OCI-M2 (cell line): ENCODE results near the gene TDRD6.
"Not testable (repeated sequence)": the region's sequence is repeated elsewhere in the genome, so short reads cannot be mapped to it uniquely, and the experiment has no call there.

Experiments used
- DNase-seq: peaks from one replicate; lab custom pipeline; 2025; ENCODE audit not compliant: unreplicated experiment; lab: John Stamatoyannopoulos, UW

TDRD6 gene

DNA sequence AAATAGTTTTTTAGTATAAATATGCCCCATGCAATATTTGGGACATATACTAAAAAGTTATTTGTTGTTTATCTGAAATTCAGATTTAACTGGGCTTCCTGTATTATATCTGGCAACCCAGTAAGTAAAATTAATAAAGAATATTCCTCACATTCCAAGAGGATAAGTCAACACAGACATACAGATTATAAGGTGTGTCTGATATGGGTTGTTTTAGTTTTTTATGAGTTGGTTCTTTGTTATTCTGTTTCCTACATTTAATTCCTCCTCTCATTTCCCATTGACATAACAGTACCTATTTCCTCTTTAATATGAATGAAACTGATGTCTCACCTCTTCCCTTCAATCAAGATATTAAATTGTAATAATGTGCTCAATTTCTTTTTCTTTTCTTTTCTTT is 49.2 kb downstream of the TDRD6 start:
- no peak for DNase-seq

DNA sequence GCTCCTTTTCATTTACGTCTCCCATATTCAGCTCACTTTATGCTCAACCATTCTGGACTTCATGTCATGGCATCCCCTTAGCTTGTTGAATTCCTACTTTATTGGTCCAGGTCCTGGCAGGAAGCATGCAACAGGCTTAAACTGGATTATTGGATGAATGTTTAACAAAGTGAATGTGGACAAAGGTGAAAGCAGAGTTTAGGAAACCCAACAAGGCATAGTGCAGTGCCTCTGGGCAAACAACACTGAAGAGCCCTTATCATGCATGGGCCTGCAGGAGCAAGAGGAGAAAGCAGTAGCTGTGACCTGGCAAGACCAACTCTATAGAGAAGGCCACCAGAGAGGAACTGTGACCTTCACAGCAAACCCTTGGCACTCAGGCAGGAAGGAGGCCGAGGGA is 53.8 kb downstream of the TDRD6 start:
- DNase-seq: no peak

DNA sequence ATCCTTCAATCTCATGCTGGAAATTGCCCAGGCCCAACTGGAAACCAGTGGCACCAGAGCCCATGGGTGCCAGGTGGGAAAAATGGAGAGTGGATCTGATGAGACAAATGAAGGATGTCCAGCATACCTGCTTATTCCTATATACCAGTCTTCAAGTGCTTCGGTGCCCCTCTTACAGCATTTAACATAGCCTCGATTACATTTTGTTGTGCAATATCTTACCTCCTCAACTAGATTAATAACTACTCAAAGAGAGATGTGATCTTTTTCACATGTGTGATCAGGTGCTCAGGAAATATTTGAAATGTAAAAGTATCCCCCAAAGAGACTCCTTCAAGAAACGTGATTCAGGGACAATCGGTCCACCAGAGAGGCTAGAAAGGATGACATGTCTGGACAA is 54.2 kb downstream of the TDRD6 start:
- no peak for DNase-seq

DNA sequence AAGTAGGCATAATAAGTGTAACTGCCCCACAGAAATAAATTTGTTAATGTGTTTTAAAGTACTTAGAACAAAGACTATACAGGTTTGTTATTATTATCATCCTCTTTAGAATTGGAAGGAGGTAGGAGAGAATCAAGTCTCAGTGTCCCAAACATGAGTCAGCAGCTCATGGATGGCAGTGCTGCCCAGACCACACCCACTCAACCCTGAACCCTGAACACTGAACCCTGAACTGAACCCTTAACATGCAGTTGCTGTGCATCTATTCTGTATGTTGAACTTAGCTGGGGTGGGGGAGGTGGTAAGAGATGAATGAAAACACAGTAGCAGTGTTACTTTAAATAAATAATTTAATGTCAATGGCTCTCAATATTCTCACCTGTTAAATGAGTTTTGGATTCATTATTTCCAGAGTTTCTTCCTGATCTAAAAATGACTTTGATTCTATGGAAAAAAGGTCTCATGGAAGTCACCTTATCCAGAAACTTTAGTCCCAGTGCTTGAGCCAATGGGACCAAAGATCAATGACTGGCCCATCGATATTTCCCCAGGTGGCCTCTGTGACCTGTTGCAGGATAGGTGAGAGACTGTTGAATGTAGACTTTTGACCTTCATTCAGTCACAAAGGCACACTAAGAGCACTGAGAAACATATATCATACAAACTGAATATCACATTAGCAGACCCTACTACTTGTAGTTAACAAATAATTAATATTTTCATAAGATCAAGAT is 55.9 kb downstream of the TDRD6 start:
- no peak for DNase-seq

DNA sequence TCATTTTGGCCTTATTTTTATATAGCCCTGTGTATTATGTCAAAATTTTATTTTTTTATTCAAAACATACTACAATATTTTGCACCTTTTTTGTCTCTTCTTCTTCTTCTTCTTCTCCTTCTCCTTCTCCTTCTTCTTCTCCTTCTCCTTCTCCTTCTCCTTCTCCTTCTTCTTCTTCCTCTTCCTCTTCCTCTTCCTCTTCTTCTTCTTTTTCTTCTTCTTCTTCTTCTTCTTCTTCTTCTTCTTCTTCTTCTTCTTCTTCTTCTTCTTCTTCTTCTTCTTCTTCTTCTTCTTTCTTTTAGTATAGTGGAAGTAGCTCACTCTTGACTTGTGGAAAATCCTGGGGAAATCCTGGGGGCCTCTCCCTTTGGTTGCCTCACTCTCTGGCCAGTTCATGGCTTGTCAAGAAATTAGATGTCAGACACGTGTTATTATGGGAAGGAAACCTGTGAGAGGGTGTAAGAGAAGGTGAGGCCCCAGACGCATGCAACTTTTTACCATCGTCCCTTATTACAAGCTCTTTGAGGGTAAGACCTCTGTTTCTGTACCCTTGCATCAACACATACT is 56.6 kb downstream of the TDRD6 start:
- not testable (repeated sequence) for DNase-seq

DNA sequence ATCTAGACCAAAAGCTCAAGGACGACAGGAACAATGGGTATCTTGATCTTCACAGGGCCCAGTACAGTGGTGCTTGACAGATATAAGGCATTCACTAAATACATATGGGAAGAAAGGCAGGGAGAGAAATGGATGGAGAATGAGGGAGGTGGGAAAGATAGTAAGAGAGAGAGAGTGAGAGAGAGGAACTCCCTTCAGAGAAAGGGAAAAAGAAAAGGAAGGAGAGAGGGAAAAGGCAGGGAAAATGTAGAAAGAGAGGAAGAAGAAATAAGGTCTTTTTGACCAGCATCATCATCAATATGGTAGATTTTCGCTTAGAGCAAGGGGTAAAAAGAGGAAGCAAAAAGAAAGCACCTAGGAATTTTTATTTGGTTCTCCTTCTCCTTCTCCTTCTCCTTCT is 58.3 kb downstream of the TDRD6 start:
- DNase-seq: no peak

DNA sequence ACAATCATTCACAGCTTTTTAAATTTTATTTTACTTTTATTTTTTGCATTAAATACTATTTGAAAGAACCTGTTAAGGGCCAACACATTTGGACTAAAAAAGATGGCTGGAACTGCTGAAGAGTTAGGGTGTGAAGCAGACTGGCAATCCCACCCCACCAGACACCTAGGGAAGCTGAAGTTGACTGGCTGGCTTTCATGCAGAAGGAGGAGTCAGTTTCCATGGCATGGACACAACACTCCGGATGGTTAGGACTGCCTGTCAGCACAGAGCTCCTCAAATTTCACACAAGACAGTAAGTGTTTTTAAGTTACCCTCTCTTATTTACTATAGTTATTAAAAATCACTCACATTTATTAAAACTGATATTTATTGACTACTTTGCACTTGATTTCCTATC is 59.0 kb downstream of the TDRD6 start, which contains the start of gene ANKRD66:
Gene ANKRD66, plus strand, starts transcription at position 238 of the 400 bp plus-strand sequence. CDS start 5,016 bp downstream, outside the sequence.
- DNase-seq: no peak

DNA sequence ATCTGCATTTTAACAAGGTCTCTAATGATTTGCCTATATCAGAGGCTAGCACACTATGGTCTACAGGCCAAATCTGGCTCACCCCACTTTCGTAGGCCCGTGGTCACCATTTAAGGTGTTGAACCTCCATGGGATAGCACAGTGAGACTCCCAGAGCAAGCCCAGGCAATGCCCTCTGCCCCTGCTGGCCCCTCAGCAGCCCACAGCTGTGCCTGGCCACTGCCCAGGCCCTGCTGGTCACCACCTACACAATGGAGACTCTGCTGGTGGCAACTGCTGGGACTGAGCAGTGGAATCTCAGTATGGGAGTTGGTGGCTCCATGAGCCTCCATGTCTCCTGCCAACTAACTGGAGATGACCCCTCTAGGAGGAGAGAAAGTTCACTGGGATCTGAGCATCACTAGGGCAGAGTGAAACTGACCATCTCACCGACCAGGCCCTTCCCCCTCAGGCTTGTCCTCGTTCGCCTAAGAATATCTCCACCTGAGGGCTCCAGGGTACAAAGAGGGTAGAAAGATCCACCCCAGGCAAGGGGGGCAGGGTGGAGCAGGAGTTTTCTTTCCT is 61.3 kb downstream of the TDRD6 start:
- no peak for DNase-seq

DNA sequence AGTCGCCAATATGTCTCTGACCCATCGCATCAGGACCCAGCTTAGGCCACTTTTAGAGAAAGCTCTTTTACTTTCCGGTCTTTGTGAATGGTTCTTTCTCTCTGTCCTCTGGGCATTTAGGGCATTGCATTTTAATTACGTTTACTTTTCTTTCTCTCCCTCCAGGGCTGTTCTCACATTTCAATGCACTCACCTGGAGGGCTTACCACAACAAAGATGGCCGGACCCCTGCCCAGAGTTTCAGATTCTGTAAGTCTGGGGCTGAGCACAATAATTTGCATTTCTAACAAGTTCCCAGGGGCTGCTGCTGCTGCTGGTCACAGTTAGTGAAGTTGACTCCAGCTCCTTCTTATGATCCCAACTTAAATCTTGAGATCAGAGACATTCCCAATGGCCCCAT is 62.0 kb downstream of the TDRD6 start:
- no peak for DNase-seq

DNA sequence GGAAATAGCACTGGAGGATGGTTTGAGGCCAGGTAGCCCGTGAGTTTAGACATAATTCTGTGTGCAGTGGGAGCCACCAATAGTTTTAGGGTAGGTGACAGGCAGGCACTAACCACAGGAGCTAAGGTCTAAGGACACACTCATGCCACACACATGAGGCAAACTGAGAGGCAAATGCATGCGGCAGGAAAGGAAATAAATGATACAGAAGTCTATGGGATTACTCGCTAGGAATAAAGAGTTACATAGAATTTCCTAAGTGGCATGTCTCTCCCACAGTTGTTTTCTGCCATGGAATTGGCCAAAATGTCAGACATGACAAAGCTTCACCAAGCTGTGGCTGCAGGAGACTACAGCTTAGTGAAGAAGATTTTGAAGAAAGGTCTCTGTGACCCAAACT is 64.0 kb downstream of the TDRD6 start:
- DNase-seq: no peak
